Kidney epithelial cell (primary cell): ENCODE data around the gene VPS35. TPM values are rescaled to one million over a fixed set of nuclear protein-coding genes. Genes with fewer than 3 reads are reported as not detected.

ENCODE experiments used
- DNase-seq: peaks from one replicate; pipeline ENCODE4 v3.0.0-alpha.2; 2010; ENCODE audit warnings: low read depth
- H3K27me3 ChIP-seq: 2 replicates; pipeline ENCODE4 v1.6.0; 2011; ENCODE audit warnings: low read length; ENCODE audit not compliant: control insufficient read depth, insufficient read depth
- H3K36me3 ChIP-seq: 2 replicates; pipeline ENCODE4 v1.5.1; 2011; ENCODE audit warnings: low read length; ENCODE audit not compliant: control insufficient read depth, insufficient read depth
- H3K4me3 ChIP-seq: 2 replicates; pipeline ENCODE4 v1.5.1; 2011; ENCODE audit warnings: low read depth, mild to moderate bottlenecking, control low read depth, low read length
- total RNA-seq: library from RNA; depleted of rRNA; stranded (reverse); fragments of >200 nt; gene quantifications from 2 replicates; pipeline ENCODE4 v1.2.3, GENCODE V29; 2015
- TF ChIP-seq, protein P1 (sequence below): IDR thresholded peaks from 2 replicates; pipeline ENCODE4 v1.5.1; 2011; ENCODE audit warnings: mild to moderate bottlenecking, moderate library complexity, low read length, control low read depth, inconsistent platforms; ENCODE audit not compliant: insufficient read depth, poor library complexity, severe bottlenecking

Gene VPS35
- total RNA-seq, 1 donor from 2014 or later = 147 TPM

GRCh38 chr16:46711106-46712058, 22.4 kb upstream of the VPS35 start:
- no peak overlapping the region for H3K4me3 ChIP-seq
- no peaks in the 10 kb centered on the region for H3K27me3 ChIP-seq
- TF ChIP-seq, protein P1, sequence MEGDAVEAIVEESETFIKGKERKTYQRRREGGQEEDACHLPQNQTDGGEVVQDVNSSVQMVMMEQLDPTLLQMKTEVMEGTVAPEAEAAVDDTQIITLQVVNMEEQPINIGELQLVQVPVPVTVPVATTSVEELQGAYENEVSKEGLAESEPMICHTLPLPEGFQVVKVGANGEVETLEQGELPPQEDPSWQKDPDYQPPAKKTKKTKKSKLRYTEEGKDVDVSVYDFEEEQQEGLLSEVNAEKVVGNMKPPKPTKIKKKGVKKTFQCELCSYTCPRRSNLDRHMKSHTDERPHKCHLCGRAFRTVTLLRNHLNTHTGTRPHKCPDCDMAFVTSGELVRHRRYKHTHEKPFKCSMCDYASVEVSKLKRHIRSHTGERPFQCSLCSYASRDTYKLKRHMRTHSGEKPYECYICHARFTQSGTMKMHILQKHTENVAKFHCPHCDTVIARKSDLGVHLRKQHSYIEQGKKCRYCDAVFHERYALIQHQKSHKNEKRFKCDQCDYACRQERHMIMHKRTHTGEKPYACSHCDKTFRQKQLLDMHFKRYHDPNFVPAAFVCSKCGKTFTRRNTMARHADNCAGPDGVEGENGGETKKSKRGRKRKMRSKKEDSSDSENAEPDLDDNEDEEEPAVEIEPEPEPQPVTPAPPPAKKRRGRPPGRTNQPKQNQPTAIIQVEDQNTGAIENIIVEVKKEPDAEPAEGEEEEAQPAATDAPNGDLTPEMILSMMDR = no peak

GRCh38 chr16:46709469-46710005, 20.6 kb upstream of the VPS35 start:
- Histone ChIP-seq H3K27me3 (no peaks in the 10 kb centered on the region), H3K36me3 (no peaks in the 10 kb centered on the region), H3K4me3 (no peak overlapping the region)
- TF ChIP-seq, protein P1 = no peak
- no peak for DNase-seq

More at GRCh38 chr16:46711106-46712058, 22.4 kb upstream of the VPS35 start:
- no peak for DNase-seq
- H3K36me3 ChIP-seq = no peaks in the 10 kb centered on the region

DNA sequence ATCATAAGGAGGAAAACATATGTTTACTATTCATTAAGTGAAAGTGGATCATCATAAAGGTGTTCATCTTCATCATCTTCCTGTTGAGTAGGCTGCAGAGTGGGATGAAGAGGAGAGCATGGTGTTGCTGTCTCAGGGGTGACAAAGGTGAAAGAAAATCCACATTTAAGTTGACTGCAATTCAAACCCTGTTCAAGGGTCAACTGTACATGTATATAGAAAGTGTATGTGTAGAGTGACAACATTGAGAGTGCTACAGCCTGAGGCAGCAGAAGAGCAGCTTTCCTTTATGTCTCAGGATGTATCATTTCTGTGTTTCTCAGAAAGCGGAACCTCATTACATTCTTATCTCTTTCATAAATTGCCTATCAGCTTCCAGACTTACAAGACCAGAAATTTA, 17.7 kb upstream of the VPS35 start:
- H3K4me3 ChIP-seq = no peak overlapping the region
- no peaks in the 10 kb centered on the region for H3K36me3 ChIP-seq
- no peak for DNase-seq
- no peaks in the 10 kb centered on the region for H3K27me3 ChIP-seq
- TF ChIP-seq, protein P1 = no peak

DNA sequence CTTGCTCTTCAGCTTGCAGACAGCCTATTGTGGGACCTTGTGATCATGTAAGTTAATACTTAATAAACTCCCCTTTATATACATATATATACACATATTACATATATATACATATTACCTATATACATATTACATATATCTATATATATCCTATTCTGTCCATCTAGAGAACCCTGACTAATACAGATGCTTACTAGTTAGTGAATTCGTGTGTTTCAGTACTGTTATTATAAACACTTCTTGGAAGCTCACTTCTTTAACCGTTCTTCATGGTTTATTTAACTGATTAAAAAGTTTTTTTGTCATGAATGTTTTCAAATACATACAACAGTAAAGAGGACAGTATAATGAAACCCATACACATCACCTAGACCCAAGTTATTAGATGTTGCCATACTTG, 13.1 kb upstream of the VPS35 start:
- TF ChIP-seq, protein P1 = no peak
- H3K4me3 ChIP-seq = no peak overlapping the region
- H3K27me3 ChIP-seq = no peaks in the 10 kb centered on the region
- no peak for DNase-seq
- no peaks in the 10 kb centered on the region for H3K36me3 ChIP-seq

GRCh38 chr16:46701615-46702014, 12.6 kb upstream of the VPS35 start:
- TF ChIP-seq, protein P1 = no peak
- no peak for DNase-seq

GRCh38 chr16:46700048-46700447, 11.1 kb upstream of the VPS35 start:
- Histone ChIP-seq H3K36me3 (no peaks in the 10 kb centered on the region), H3K27me3 (no peaks in the 10 kb centered on the region), H3K4me3 (no peak overlapping the region)
- DNase-seq = no peak
- TF ChIP-seq, protein P1 = no peak

More at GRCh38 chr16:46701615-46702014, 12.6 kb upstream of the VPS35 start:
- H3K4me3 ChIP-seq = no peak overlapping the region
- no peaks in the 10 kb centered on the region for H3K27me3 ChIP-seq
- no peaks in the 10 kb centered on the region for H3K36me3 ChIP-seq
